ENCODE data around the gene CRY2. TPM values are rescaled to one million over a fixed set of nuclear protein-coding genes. Genes with fewer than 3 reads are reported as not detected.

The CRY2 gene
- total and polyA plus RNA-seq, 2 of the 13 experiments (the other 11 are each of a cell fraction or from before 2014, with no cell fraction given), result 10.1 to 12.2 TPM

- WGBS (ENCODE audit: low lambda C conversion rate), result 98% methylated on average over 5 of the region's 27 CpGs
- no peak overlapping the region for H3K9ac ChIP-seq (ENCODE audit: insufficient read depth, low read depth, low read length)
Measured at GRCh38 chr11:45927684-45928413, 80.6 kb downstream of the CRY2 start.

GRCh38 chr11:45928535-45929215 is 81.4 kb downstream of the CRY2 start:
- BruUV-seq (replicated peaks), result no TSS peak
- no peak for DNase-seq (ENCODE audit: low spot score)
- Histone ChIP-seq H3K36me3 (replicated peaks in 1 of 2; ENCODE audit: control insufficient read depth in 1 of 2, insufficient read depth in 2 of 2, low read length in 2 of 2) (peaks cover 3 to 4% of the 10 kb centered on the region in 2 experiments; a peak in 3 of 5 replicates), H3K27ac (ENCODE audit: extremely low read length, insufficient read depth, low read length) (no peak overlapping the region), H3K27me3 (ENCODE audit: control insufficient read depth in 1 of 2, insufficient read depth in 2 of 2, low read length in 2 of 2) (no peaks in the 10 kb centered on the region), H3K4me1 (ENCODE audit: insufficient read depth, low read length) (peaks cover 17% of the 10 kb centered on the region), H3K9me3 (ENCODE audit: low read length) (no peaks in the 10 kb centered on the region), H3K79me2 (ENCODE audit: insufficient read depth, low read length) (no peaks in the 10 kb centered on the region), H3K9ac (ENCODE audit: insufficient read depth, low read depth, low read length) (no peak overlapping the region), H2AFZ (ENCODE audit: low read length) (no peak overlapping the region), H4K20me1 (ENCODE audit: insufficient read depth, low read length) (no peaks in the 10 kb centered on the region), H3K4me2 (ENCODE audit: low read depth, low read length) (no peak overlapping the region), H3K4me3 (replicated peaks in 1 of 3; ENCODE audit: insufficient read depth in 1 of 3, low read depth in 2 of 3, low read length in 3 of 3) (no peak overlapping the region)
- intact Hi-C loops (cut with micrococcal nuclease; ENCODE audit: unreplicated experiment) (no loop called here), in situ Hi-C loops (cut with HindIII; ENCODE audit: extremely low pct_ligation_motif_present, low pct_unique_long_range_greater_than_20kb) (no loop called here)
- POLR2A ChIA-PET, result interaction anchor here (2.3 kb wide), 1 partner anchor 11 kb away, joined by 7 read pairs; the partner anchor contains the start of gene PEX16
- WGBS (ENCODE audit: low lambda C conversion rate), result 98% methylated on average over 7 of the region's 13 CpGs
- CTCF ChIA-PET (ENCODE audit: low intra/inter-chr PET ratio, low total read pairs), result no interaction called here
- FAIRE-seq, result no peak
- 0 out of 2 replicates have a peak, but pooled peaks have one; percentile 24 for TF ChIP-seq KDM2A (CRISPR knock-in tag; IDR thresholded peaks at IDR 0.05; ENCODE audit: borderline replicate concordance, low read depth)
- no peak for TF ChIP-seq ZFP36L2 (CRISPR knock-in tag; IDR thresholded peaks at IDR 0.05)
- ATAC-seq, result no peak

More at GRCh38 chr11:45927684-45928413, 80.6 kb downstream of the CRY2 start:
- DNase-seq (ENCODE audit: low spot score) (no peak), ATAC-seq (no peak), FAIRE-seq (no peak)
- CTCF ChIA-PET (ENCODE audit: low intra/inter-chr PET ratio, low total read pairs), result no interaction called here
- TF ChIP-seq AGO2 (optimal IDR thresholded peaks at IDR 0.05; ENCODE audit: low read depth, low read length) (peak; percentile 44), CENPBD1 (CRISPR knock-in tag; IDR thresholded peaks at IDR 0.05; ENCODE audit: borderline replicate concordance, low read depth) (no peak)
- Histone ChIP-seq H3K79me2 (ENCODE audit: insufficient read depth, low read length) (no peaks in the 10 kb centered on the region), H3K4me2 (ENCODE audit: low read depth, low read length) (no peak overlapping the region), H3K27ac (ENCODE audit: extremely low read length, insufficient read depth, low read length) (no peak overlapping the region), H3K4me3 (replicated peaks in 1 of 3; ENCODE audit: insufficient read depth in 1 of 3, low read depth in 2 of 3, low read length in 3 of 3) (no peak overlapping the region), H3K36me3 (replicated peaks in 1 of 2; ENCODE audit: control insufficient read depth in 1 of 2, insufficient read depth in 2 of 2, low read length in 2 of 2) (no peaks in the 10 kb centered on the region; a peak in 1 of 5 replicates), H3K9me3 (ENCODE audit: low read length) (no peaks in the 10 kb centered on the region), H2AFZ (ENCODE audit: low read length) (no peak overlapping the region), H3K4me1 (ENCODE audit: insufficient read depth, low read length) (peaks cover 17% of the 10 kb centered on the region), H4K20me1 (ENCODE audit: insufficient read depth, low read length) (no peaks in the 10 kb centered on the region), H3K27me3 (ENCODE audit: control insufficient read depth in 1 of 2, insufficient read depth in 2 of 2, low read length in 2 of 2) (no peaks in the 10 kb centered on the region)
- BruUV-seq (replicated peaks), result no TSS peak
- in situ Hi-C loops (cut with HindIII; ENCODE audit: extremely low pct_ligation_motif_present, low pct_unique_long_range_greater_than_20kb), result no loop called here
- intact Hi-C loops (cut with micrococcal nuclease; ENCODE audit: unreplicated experiment), result no loop called here
- POLR2A ChIA-PET, result interaction anchor here (1.6 kb wide), 1 partner anchor 10 kb away, joined by 7 read pairs; the partner anchor contains the start of gene PEX16

All from HepG2 (cell line).